Keratinocyte (primary cell): ENCODE data around the gene CRKL. TPM values are rescaled to one million over a fixed set of nuclear protein-coding genes. Genes with fewer than 3 reads are reported as not detected.

Experiments
- DNase-seq: peaks from one replicate; pipeline ENCODE4 v3.0.0-alpha.2; 2011; ENCODE audit warnings: low read depth, missing footprints, low spot score
- FAIRE-seq: peaks from 2 replicates; lab custom pipeline; 2011; peaks lifted over from hg19 to GRCh38; lab: Jason Lieb, UNC
- H2AFZ ChIP-seq: 2 replicates; pipeline ENCODE4 v1.6.0; 2012; ENCODE audit warnings: low read length, control low read depth, inconsistent platforms; ENCODE audit not compliant: control insufficient read depth
- H3K27ac ChIP-seq: 2 replicates; pipeline ENCODE4 v1.5.1; 2011; ENCODE audit warnings: low read length; ENCODE audit not compliant: control insufficient read depth, insufficient read depth
- H3K27me3 ChIP-seq: 3 replicates; pipeline ENCODE4 v1.6.0; 2011; ENCODE audit warnings: low read length; ENCODE audit not compliant: control insufficient read depth, insufficient read depth; ENCODE audit errors: extremely low read depth
- H3K36me3 ChIP-seq, 2 experiments: 2 replicates in 1 of 2; 3 replicates in 1 of 2; pipeline ENCODE4 v1.5.1; 2011; ENCODE audit warnings: low read length in 2 of 2, mild to moderate bottlenecking in 1 of 2; ENCODE audit not compliant: control insufficient read depth in 2 of 2, insufficient read depth in 2 of 2; ENCODE audit errors: extremely low read depth in 1 of 2
- H3K4me1 ChIP-seq: 3 replicates; pipeline ENCODE4 v1.5.1; 2011; ENCODE audit warnings: low read length; ENCODE audit not compliant: control insufficient read depth, insufficient read depth; ENCODE audit errors: extremely low read depth
- H3K4me2 ChIP-seq: 3 replicates; pipeline ENCODE4 v1.6.0; 2011; ENCODE audit warnings: low read depth, low read length; ENCODE audit not compliant: control insufficient read depth, insufficient read depth; ENCODE audit errors: extremely low read depth
- H3K4me3 ChIP-seq, 3 experiments: fragments of 200-600 bp in 1 of 3; sonication (generic) in 1 of 3; 2 replicates in 2 of 3; 3 replicates in 1 of 3; pipeline ENCODE4 v1.5.1; 2011 to 2016; ENCODE audit warnings: low read length in 3 of 3, mild to moderate bottlenecking in 3 of 3, control low read depth in 2 of 3, inconsistent platforms in 1 of 3, low read depth in 1 of 3, mixed read lengths in 1 of 3, mixed run types in 1 of 3, moderate library complexity in 1 of 3; ENCODE audit not compliant: control insufficient read depth in 2 of 3, insufficient read depth in 2 of 3; ENCODE audit errors: extremely low read depth in 1 of 3
- H3K79me2 ChIP-seq: 2 replicates; pipeline ENCODE4 v1.6.0; 2012; ENCODE audit warnings: low read length; ENCODE audit not compliant: control insufficient read depth, insufficient read depth
- H3K9ac ChIP-seq: 3 replicates; pipeline ENCODE4 v1.6.0; 2011; ENCODE audit warnings: low read length; ENCODE audit not compliant: control insufficient read depth, insufficient read depth; ENCODE audit errors: extremely low read depth
- H3K9me1 ChIP-seq: 3 replicates; pipeline ENCODE4 v1.6.0; 2011; ENCODE audit warnings: low read length; ENCODE audit not compliant: control insufficient read depth, insufficient read depth; ENCODE audit errors: extremely low read depth
- H3K9me3 ChIP-seq: 2 replicates; pipeline ENCODE4 v1.5.1; 2012; ENCODE audit warnings: low read depth, low read length; ENCODE audit not compliant: control insufficient read depth
- H4K20me1 ChIP-seq: 3 replicates; pipeline ENCODE4 v1.6.0; 2011; ENCODE audit warnings: low read length; ENCODE audit not compliant: control insufficient read depth, insufficient read depth; ENCODE audit errors: extremely low read depth
- EZH2 ChIP-seq: IDR thresholded peaks from one replicate; pipeline ENCODE4 v1.6.1; 2012; ENCODE audit warnings: inconsistent platforms, mild to moderate bottlenecking, low read length, moderate library complexity
- dilution Hi-C: fragments of 300-500 bp; cut with MboI; formaldehyde crosslinking; loops from one replicate; pipeline ENCODE4 v1.7.0; 2020; ENCODE audit warnings: low sequenced_read_pairs; ENCODE audit not compliant: extremely low pct_ligation_motif_present
- polyA plus RNA-seq, 5 experiments: library from polyadenylated mRNA; depleted of rRNA in 3 of 5; stranded (reverse) in 3 of 5; stranded (forward) in 1 of 5; unstranded in 1 of 5; fragments of >200 nt; gene quantifications; 1 replicate in 1 of 5; 2 replicates in 3 of 5; 3 replicates in 1 of 5; pipeline versions ENCODE4 v1.2.1 to v1.2.3, GENCODE V29; 2011 to 2012; ENCODE audit warnings: missing spikeins in 2 of 5, low read depth in 1 of 5, low replicate concordance in 1 of 5
- TF ChIP-seq, protein P1 (sequence below), 3 experiments: IDR thresholded peaks in 1 of 3; conservative IDR thresholded peaks in 1 of 3; optimal IDR thresholded peaks in 1 of 3; 2 replicates in 2 of 3; 3 replicates in 1 of 3; pipeline versions ENCODE3 to v1.5.1; 2011; ENCODE audit warnings: low read length in 3 of 3, mild to moderate bottlenecking in 3 of 3, moderate library complexity in 2 of 3, control low read depth in 1 of 3, inconsistent platforms in 1 of 3; ENCODE audit not compliant: insufficient read depth in 2 of 3; ENCODE audit errors: extremely low read depth in 1 of 3

CRKL gene
- polyA plus RNA-seq, 1 donor (not counting 4 experiments of a cell fraction or from before 2014, with no cell fraction given), result 32.1 TPM

GRCh38 chr22:20980523-20980922 is 63.3 kb downstream of the CRKL start:
- DNase-seq (no peak), FAIRE-seq (no peak)
- Histone ChIP-seq H3K9me1 (no peaks in the 10 kb centered on the region), H2AFZ (no peak overlapping the region), H3K4me1 (peaks cover 29% of the 10 kb centered on the region), H3K9ac (no peak overlapping the region), H3K79me2 (peaks cover 23% of the 10 kb centered on the region), H3K27me3 (no peaks in the 10 kb centered on the region), H3K4me2 (peak overlapping the region; percentile 97), H3K4me3 (no peak overlapping the region), H3K9me3 (peaks cover 7% of the 10 kb centered on the region), H3K27ac (no peak overlapping the region), H4K20me1 (no peaks in the 10 kb centered on the region), H3K36me3 (peaks cover 7 to 10% of the 10 kb centered on the region in 2 experiments)
- dilution Hi-C loops, result no loop called here
- TF ChIP-seq EZH2, result no peak
- TF ChIP-seq, protein P1, sequence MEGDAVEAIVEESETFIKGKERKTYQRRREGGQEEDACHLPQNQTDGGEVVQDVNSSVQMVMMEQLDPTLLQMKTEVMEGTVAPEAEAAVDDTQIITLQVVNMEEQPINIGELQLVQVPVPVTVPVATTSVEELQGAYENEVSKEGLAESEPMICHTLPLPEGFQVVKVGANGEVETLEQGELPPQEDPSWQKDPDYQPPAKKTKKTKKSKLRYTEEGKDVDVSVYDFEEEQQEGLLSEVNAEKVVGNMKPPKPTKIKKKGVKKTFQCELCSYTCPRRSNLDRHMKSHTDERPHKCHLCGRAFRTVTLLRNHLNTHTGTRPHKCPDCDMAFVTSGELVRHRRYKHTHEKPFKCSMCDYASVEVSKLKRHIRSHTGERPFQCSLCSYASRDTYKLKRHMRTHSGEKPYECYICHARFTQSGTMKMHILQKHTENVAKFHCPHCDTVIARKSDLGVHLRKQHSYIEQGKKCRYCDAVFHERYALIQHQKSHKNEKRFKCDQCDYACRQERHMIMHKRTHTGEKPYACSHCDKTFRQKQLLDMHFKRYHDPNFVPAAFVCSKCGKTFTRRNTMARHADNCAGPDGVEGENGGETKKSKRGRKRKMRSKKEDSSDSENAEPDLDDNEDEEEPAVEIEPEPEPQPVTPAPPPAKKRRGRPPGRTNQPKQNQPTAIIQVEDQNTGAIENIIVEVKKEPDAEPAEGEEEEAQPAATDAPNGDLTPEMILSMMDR (optimal IDR thresholded peaks at IDR 0.05 in 1 of 3, IDR thresholded peaks at IDR 0.05 in 1 of 3, conservative IDR thresholded peaks at IDR 0.05 in 1 of 3; ENCODE audit: extremely low read depth in 1 of 3, insufficient read depth in 2 of 3, low read length in 3 of 3), result no peak

GRCh38 chr22:20980938-20981722 is 63.9 kb downstream of the CRKL start:
- H4K20me1 ChIP-seq, result peaks cover 4% of the 10 kb centered on the region
- dilution Hi-C loops, result no loop called here
- peak overlapping the region; percentile 97 for H3K4me2 ChIP-seq
- H3K27ac ChIP-seq, result peak overlapping the region; percentile 77
- H3K9me1 ChIP-seq, result no peaks in the 10 kb centered on the region
- DNase-seq (no peak), FAIRE-seq (no peak)
- H3K27me3 ChIP-seq, result no peaks in the 10 kb centered on the region
- H3K9ac ChIP-seq, result peak overlapping the region; percentile 91
- peaks cover 23% of the 10 kb centered on the region for H3K79me2 ChIP-seq
- peak overlapping the region; percentile 24 for H2AFZ ChIP-seq
- peaks cover 7% of the 10 kb centered on the region for H3K9me3 ChIP-seq
- no peak for TF ChIP-seq EZH2
- TF ChIP-seq, protein P1 (optimal IDR thresholded peaks at IDR 0.05 in 1 of 3, IDR thresholded peaks at IDR 0.05 in 1 of 3, conservative IDR thresholded peaks at IDR 0.05 in 1 of 3; ENCODE audit: extremely low read depth in 1 of 3, insufficient read depth in 2 of 3, low read length in 3 of 3), result no peak
- H3K4me3 ChIP-seq, result peak overlapping the region; percentile 75 to 93 (median 90)
- H3K4me1 ChIP-seq, result peaks cover 29% of the 10 kb centered on the region
- peaks cover 12 to 14% of the 10 kb centered on the region in 2 experiments for H3K36me3 ChIP-seq
